ENCODE data around the gene TYRO3.

The TYRO3 gene

GRCh38 chr15:41575282-41575681, 16.3 kb downstream of the TYRO3 start:
- no peak for DNase-seq (ENCODE audit: low read depth)
- TF ChIP-seq, protein P1, sequence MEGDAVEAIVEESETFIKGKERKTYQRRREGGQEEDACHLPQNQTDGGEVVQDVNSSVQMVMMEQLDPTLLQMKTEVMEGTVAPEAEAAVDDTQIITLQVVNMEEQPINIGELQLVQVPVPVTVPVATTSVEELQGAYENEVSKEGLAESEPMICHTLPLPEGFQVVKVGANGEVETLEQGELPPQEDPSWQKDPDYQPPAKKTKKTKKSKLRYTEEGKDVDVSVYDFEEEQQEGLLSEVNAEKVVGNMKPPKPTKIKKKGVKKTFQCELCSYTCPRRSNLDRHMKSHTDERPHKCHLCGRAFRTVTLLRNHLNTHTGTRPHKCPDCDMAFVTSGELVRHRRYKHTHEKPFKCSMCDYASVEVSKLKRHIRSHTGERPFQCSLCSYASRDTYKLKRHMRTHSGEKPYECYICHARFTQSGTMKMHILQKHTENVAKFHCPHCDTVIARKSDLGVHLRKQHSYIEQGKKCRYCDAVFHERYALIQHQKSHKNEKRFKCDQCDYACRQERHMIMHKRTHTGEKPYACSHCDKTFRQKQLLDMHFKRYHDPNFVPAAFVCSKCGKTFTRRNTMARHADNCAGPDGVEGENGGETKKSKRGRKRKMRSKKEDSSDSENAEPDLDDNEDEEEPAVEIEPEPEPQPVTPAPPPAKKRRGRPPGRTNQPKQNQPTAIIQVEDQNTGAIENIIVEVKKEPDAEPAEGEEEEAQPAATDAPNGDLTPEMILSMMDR (IDR thresholded peaks at IDR 0.05; ENCODE audit: control insufficient read depth, insufficient read depth, low read depth, low read length, missing control alignments): no peak

GRCh38 chr15:41577863-41578735, 19.1 kb downstream of the TYRO3 start:
- DNase-seq (ENCODE audit: low read depth): no peak
- no peak overlapping the region for H3K4me3 ChIP-seq (ENCODE audit: control insufficient read depth, low read depth, low read length)
- TF ChIP-seq, protein P1 (IDR thresholded peaks at IDR 0.05; ENCODE audit: control insufficient read depth, insufficient read depth, low read depth, low read length, missing control alignments): no peak

More at GRCh38 chr15:41575282-41575681, 16.3 kb downstream of the TYRO3 start:
- H3K4me3 ChIP-seq (ENCODE audit: control insufficient read depth, low read depth, low read length): no peak overlapping the region

DNA sequence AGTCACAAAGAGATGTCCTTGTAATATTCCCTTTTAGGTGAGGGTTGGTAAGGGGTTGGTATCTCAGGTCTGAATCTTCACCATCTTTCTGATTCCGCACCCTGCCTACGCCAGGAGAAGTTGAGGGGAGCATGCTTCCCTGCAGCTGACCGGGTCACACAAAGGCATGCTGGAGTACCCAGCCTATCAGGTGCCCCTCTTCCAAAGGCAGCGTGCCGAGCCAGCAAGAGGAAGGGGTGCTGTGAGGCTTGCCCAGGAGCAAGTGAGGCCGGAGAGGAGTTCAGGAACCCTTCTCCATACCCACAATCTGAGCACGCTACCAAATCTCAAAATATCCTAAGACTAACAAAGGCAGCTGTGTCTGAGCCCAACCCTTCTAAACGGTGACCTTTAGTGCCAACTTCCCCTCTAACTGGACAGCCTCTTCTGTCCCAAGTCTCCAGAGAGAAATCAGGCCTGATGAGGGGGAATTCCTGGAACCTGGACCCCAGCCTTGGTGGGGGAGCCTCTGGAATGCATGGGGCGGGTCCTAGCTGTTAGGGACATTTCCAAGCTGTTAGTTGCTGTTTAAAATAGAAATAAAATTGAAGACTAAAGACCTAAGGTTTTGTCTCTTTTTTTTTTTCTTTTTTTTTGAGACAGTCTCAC, 19.8 kb downstream of the TYRO3 start:
- no peak for DNase-seq (ENCODE audit: low read depth)
- TF ChIP-seq, protein P1 (IDR thresholded peaks at IDR 0.05; ENCODE audit: control insufficient read depth, insufficient read depth, low read depth, low read length, missing control alignments): no peak
- H3K4me3 ChIP-seq (ENCODE audit: control insufficient read depth, low read depth, low read length): no peak overlapping the region

- H3K4me3 ChIP-seq (ENCODE audit: control insufficient read depth, low read depth, low read length): no peak overlapping the region
- no peak for DNase-seq (ENCODE audit: low read depth)
- TF ChIP-seq, protein P1 (IDR thresholded peaks at IDR 0.05; ENCODE audit: control insufficient read depth, insufficient read depth, low read depth, low read length, missing control alignments): peak; percentile 31
Observed at GRCh38 chr15:41581110-41581509, 22.1 kb downstream of the TYRO3 start.

DNA sequence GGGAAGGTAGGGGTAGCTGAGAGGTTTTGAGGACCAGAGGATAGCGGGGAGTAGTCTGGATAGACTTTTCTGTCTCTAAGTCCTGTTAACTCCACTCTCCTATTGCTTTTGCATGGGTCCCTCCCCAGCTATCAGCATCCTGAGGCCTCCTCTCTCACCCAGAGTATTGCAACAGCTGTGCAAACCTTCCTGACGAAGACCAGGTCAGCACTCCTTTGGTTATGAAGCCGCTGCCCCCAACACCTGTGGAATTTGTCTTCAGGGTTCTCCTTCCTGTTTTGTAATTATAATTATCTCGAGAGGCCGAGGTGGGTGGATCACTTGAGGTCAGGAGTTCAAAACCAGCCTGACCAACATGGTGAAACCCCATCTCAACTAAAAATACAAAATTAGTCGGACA, 24.8 kb downstream of the TYRO3 start:
- H3K4me3 ChIP-seq (ENCODE audit: control insufficient read depth, low read depth, low read length): no peak overlapping the region
- TF ChIP-seq, protein P1 (IDR thresholded peaks at IDR 0.05; ENCODE audit: control insufficient read depth, insufficient read depth, low read depth, low read length, missing control alignments): no peak
- no peak for DNase-seq (ENCODE audit: low read depth)

DNA sequence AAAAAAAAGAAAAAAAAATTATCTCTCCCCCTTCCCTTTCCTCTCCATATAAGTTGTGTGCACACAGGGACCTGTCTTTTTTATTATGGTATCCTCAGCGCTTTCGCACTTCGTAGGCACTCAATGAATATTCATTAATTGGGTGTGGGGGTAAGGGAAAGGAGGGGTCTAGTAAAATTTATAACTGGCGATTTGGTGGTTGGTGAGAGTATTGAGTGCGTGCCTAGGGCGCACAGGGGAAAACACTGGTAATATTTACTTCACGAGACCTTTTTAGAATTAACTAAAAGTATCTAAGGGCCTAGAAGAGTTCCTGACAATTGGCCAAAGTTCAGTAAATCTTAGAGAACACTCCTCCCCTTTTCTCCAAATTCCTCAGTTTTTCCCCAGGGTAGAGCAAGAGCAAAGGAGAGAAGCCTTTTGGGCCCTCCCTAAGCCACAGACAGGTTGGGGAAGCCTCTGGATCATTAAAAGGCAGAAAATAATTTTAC, 25.7 kb downstream of the TYRO3 start:
- H3K4me3 ChIP-seq (ENCODE audit: control insufficient read depth, low read depth, low read length): peak overlapping the region; percentile 21
- DNase-seq (ENCODE audit: low read depth): no peak

More for the DNA sequence above, 25.7 kb downstream of the TYRO3 start:
- TF ChIP-seq, protein P1 (IDR thresholded peaks at IDR 0.05; ENCODE audit: control insufficient read depth, insufficient read depth, low read depth, low read length, missing control alignments): no peak

All from AG09309 (cell line).